Neural progenitor cell (in vitro differentiated cells): ENCODE measurements around the gene FAM162B.

ENCODE experiments used
- EZH2phosphoT487 ChIP-seq: fragments of 200-600 bp; sonication (generic); IDR thresholded peaks from 2 replicates; pipeline ENCODE4 v1.6.1; 2017; ENCODE audit warnings: antibody characterized with exemption
- TF ChIP-seq, protein P1 (sequence below): fragments of 200-600 bp; sonication (generic); IDR thresholded peaks from 2 replicates; pipeline ENCODE4 v1.5.1; 2017; ENCODE audit warnings: antibody characterized with exemption, mild to moderate bottlenecking

- TF ChIP-seq, protein P1, sequence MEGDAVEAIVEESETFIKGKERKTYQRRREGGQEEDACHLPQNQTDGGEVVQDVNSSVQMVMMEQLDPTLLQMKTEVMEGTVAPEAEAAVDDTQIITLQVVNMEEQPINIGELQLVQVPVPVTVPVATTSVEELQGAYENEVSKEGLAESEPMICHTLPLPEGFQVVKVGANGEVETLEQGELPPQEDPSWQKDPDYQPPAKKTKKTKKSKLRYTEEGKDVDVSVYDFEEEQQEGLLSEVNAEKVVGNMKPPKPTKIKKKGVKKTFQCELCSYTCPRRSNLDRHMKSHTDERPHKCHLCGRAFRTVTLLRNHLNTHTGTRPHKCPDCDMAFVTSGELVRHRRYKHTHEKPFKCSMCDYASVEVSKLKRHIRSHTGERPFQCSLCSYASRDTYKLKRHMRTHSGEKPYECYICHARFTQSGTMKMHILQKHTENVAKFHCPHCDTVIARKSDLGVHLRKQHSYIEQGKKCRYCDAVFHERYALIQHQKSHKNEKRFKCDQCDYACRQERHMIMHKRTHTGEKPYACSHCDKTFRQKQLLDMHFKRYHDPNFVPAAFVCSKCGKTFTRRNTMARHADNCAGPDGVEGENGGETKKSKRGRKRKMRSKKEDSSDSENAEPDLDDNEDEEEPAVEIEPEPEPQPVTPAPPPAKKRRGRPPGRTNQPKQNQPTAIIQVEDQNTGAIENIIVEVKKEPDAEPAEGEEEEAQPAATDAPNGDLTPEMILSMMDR = no peak
- no peak for TF ChIP-seq EZH2phosphoT487
Measured at GRCh38 chr6:116767715-116768114, 2.2 kb upstream of the FAM162B start.
